HepG2 (cell line): ENCODE measurements around the gene ALG14. TPM values are rescaled to one million over a fixed set of nuclear protein-coding genes. Genes with fewer than 3 reads are reported as not detected.

Source experiments
- AHDC1 ChIP-seq: sonication (generic); formaldehyde crosslinking; IDR thresholded peaks from 2 replicates; pipeline ENCODE4 v1.5.1; 2020; ENCODE audit warnings: mild to moderate bottlenecking, missing genetic modification reagents, borderline replicate concordance
- HNRNPLL ChIP-seq: fragments of 200-400 bp; formaldehyde crosslinking; IDR thresholded peaks from 2 replicates; pipeline ENCODE4 v1.6.1; 2017; ENCODE audit warnings: mild to moderate bottlenecking, low read depth, low read length; ENCODE audit not compliant: poor library complexity, severe bottlenecking
- ISX ChIP-seq: sonication (generic); formaldehyde crosslinking; conservative IDR thresholded peaks from 2 replicates; pipeline ENCODE4 v1.5.0; 2020; ENCODE audit warnings: missing genetic modification reagents
- JUND ChIP-seq: sonication (generic); formaldehyde crosslinking; IDR thresholded peaks from 2 replicates; pipeline ENCODE4 v1.8.0; 2022; ENCODE audit warnings: mild to moderate bottlenecking, missing genetic modification reagents
- KDM3A ChIP-seq: IDR thresholded peaks from 2 replicates; pipeline ENCODE4 v1.6.1; 2018; ENCODE audit warnings: low read depth, missing compliant biosample characterization
- MATR3 ChIP-seq: sonication (generic); formaldehyde crosslinking; IDR thresholded peaks from 2 replicates; pipeline ENCODE4 v1.4.0; 2020; ENCODE audit warnings: missing genetic modification reagents
- MEIS1 ChIP-seq: sonication (generic); formaldehyde crosslinking; IDR thresholded peaks from 2 replicates; pipeline ENCODE4 v1.9.0; 2021; ENCODE audit warnings: mild to moderate bottlenecking, missing genetic modification reagents, moderate library complexity, borderline replicate concordance
- NCOA5 ChIP-seq: sonication (generic); formaldehyde crosslinking; IDR thresholded peaks from 2 replicates; pipeline ENCODE4 v1.4.0; 2020; ENCODE audit warnings: missing genetic modification reagents
- RORA ChIP-seq: sonication (generic); formaldehyde crosslinking; IDR thresholded peaks from 2 replicates; pipeline ENCODE4 v1.5.0; 2020; ENCODE audit warnings: mild to moderate bottlenecking, missing genetic modification reagents, moderate library complexity
- SNAPC2 ChIP-seq: sonication (generic); formaldehyde crosslinking; IDR thresholded peaks from 2 replicates; pipeline ENCODE4 v1.8.1; 2022; ENCODE audit warnings: mild to moderate bottlenecking, missing genetic modification reagents
- ZBTB37 ChIP-seq: sonication (generic); formaldehyde crosslinking; IDR thresholded peaks from 2 replicates; pipeline ENCODE4 v1.4.0; 2020; ENCODE audit warnings: mild to moderate bottlenecking, missing genetic modification reagents
- ZFP36L2 ChIP-seq: sonication (generic); formaldehyde crosslinking; IDR thresholded peaks from 2 replicates; pipeline ENCODE4 v1.4.0; 2020; ENCODE audit warnings: missing genetic modification reagents
- ZNF30 ChIP-seq: sonication (generic); formaldehyde crosslinking; IDR thresholded peaks from 2 replicates; pipeline ENCODE4 v1.5.0; 2020; ENCODE audit warnings: mild to moderate bottlenecking, missing genetic modification reagents
- ZNF326 ChIP-seq: sonication (generic); formaldehyde crosslinking; IDR thresholded peaks from 2 replicates; pipeline ENCODE4 v1.4.0; 2020; ENCODE audit warnings: missing genetic modification reagents, borderline replicate concordance
- ZNF335 ChIP-seq: sonication (generic); formaldehyde crosslinking; IDR thresholded peaks from 2 replicates; pipeline ENCODE4 v1.4.0; 2020; ENCODE audit warnings: missing genetic modification reagents
- polyA plus RNA-seq, 8 experiments: library from polyadenylated mRNA; depleted of rRNA in 3 of 8; stranded (reverse) in 7 of 8; unstranded in 1 of 8; fragments of >200 nt; fragmentation: Illumina TruSeq in 4 of 8; extraction: Trizol in 4 of 8; gene quantifications; 2 replicates each; pipeline versions ENCODE4 v1.2.1 to v1.2.3, GENCODE V29; 2011 to 2016; ENCODE audit warnings: low read depth in 4 of 8, missing spikeins in 1 of 8, mixed read lengths in 1 of 8; ENCODE audit not compliant: insufficient read depth in 1 of 8
- total RNA-seq, 5 experiments: library from RNA; depleted of rRNA; stranded (reverse); fragments of >200 nt; fragmentation: Illumina TruSeq; extraction: Trizol; gene quantifications; 2 replicates each; pipeline ENCODE4 v1.2.3, GENCODE V29; 2016; ENCODE audit warnings: low read depth in 1 of 5
- TF ChIP-seq, protein P1 (sequence below): sonication (generic); formaldehyde crosslinking; IDR thresholded peaks from 2 replicates; pipeline ENCODE4; 2020; ENCODE audit warnings: missing genetic modification reagents, mild to moderate bottlenecking, borderline replicate concordance
- TF ChIP-seq, protein P2 (sequence below): IDR thresholded peaks from 2 replicates; pipeline ENCODE4 v1.6.1; 2016
- TF ChIP-seq, protein P3 (sequence below): sonication (generic); formaldehyde crosslinking; IDR thresholded peaks from 2 replicates; pipeline ENCODE4 v1.4.0; 2020; ENCODE audit warnings: missing genetic modification reagents

ALG14 gene
- total and polyA plus RNA-seq, 2 of the 13 experiments (the other 11 are each of a cell fraction or from before 2014, with no cell fraction given), result 4.5 to 12.7 TPM

- TF ChIP-seq HNRNPLL (no peak), ZBTB37 (CRISPR knock-in tag) (no peak), KDM3A (no peak), JUND (CRISPR knock-in tag) (peak; percentile 90), ISX (CRISPR knock-in tag) (no peak), ZNF30 (CRISPR knock-in tag) (no peak), ZNF326 (CRISPR knock-in tag) (no peak), NCOA5 (no peak), SNAPC2 (CRISPR knock-in tag) (no peak), RORA (CRISPR knock-in tag) (no peak), AHDC1 (CRISPR knock-in tag) (peak; percentile 80), ZNF335 (CRISPR knock-in tag) (no peak), ZFP36L2 (CRISPR knock-in tag) (no peak), MATR3 (no peak), MEIS1 (CRISPR knock-in tag) (no peak)
- TF ChIP-seq, protein P1, sequence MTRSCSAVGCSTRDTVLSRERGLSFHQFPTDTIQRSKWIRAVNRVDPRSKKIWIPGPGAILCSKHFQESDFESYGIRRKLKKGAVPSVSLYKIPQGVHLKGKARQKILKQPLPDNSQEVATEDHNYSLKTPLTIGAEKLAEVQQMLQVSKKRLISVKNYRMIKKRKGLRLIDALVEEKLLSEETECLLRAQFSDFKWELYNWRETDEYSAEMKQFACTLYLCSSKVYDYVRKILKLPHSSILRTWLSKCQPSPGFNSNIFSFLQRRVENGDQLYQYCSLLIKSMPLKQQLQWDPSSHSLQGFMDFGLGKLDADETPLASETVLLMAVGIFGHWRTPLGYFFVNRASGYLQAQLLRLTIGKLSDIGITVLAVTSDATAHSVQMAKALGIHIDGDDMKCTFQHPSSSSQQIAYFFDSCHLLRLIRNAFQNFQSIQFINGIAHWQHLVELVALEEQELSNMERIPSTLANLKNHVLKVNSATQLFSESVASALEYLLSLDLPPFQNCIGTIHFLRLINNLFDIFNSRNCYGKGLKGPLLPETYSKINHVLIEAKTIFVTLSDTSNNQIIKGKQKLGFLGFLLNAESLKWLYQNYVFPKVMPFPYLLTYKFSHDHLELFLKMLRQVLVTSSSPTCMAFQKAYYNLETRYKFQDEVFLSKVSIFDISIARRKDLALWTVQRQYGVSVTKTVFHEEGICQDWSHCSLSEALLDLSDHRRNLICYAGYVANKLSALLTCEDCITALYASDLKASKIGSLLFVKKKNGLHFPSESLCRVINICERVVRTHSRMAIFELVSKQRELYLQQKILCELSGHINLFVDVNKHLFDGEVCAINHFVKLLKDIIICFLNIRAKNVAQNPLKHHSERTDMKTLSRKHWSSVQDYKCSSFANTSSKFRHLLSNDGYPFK (CRISPR knock-in tag), result no peak
- TF ChIP-seq, protein P2, sequence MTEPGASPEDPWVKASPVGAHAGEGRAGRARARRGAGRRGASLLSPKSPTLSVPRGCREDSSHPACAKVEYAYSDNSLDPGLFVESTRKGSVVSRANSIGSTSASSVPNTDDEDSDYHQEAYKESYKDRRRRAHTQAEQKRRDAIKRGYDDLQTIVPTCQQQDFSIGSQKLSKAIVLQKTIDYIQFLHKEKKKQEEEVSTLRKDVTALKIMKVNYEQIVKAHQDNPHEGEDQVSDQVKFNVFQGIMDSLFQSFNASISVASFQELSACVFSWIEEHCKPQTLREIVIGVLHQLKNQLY, result no peak
- TF ChIP-seq, protein P3, sequence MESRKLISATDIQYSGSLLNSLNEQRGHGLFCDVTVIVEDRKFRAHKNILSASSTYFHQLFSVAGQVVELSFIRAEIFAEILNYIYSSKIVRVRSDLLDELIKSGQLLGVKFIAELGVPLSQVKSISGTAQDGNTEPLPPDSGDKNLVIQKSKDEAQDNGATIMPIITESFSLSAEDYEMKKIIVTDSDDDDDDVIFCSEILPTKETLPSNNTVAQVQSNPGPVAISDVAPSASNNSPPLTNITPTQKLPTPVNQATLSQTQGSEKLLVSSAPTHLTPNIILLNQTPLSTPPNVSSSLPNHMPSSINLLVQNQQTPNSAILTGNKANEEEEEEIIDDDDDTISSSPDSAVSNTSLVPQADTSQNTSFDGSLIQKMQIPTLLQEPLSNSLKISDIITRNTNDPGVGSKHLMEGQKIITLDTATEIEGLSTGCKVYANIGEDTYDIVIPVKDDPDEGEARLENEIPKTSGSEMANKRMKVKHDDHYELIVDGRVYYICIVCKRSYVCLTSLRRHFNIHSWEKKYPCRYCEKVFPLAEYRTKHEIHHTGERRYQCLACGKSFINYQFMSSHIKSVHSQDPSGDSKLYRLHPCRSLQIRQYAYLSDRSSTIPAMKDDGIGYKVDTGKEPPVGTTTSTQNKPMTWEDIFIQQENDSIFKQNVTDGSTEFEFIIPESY (CRISPR knock-in tag), result no peak
Observed at GRCh38 chr1:95086949-95087533, 14.3 kb upstream of the ALG14 start (continued).
